ENCODE data around the gene GPX4.

GPX4 gene

DNA sequence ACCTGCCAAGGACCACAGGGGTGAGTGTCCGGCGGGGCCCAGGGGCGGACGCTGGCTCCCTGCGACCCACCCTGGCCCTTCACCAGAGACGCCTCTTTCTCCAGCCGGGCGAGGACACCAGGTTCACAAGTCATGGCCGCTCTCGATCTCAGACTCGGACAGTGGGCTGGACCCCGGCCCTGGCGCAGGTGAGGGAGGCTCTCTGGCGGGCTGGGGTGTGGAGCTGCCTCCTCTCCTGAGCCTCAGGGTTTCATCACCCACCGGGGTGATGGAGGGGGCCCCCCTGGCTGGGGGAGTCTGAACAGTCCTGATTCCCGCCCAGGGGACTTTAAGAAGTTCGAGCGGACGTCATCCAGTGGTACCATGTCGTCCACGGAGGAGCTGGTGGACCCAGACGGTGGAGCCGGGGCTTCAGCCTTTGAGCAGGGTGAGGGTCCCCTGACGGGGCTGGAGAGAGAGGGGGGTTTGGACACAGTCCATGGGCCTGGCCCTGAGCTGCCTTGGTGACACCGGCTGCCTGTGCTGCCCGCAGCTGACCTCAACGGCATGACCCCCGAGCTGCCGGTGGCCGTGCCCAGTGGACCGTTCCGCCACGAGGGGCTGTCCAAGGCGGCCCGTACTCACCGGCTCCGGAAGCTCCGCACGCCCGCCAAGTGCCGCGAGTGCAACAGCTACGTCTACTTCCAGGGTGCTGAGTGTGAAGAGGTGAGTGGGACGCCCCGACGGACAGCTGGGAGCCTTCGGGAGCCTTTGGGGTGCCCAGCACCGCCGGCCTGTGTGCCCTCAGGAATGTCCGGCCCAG is 23.2 kb upstream of the GPX4 start:
- no peak overlapping the region for H3K4me2 ChIP-seq (ENCODE audit: insufficient read depth, low read length)
- H3K9ac ChIP-seq (ENCODE audit: low read depth, low read length): no peak overlapping the region
- H3K9me3 ChIP-seq (ENCODE audit: insufficient read depth, low read length, severe bottlenecking): no peaks in the 10 kb centered on the region
- ATAC-seq (ENCODE audit: insufficient read depth, low read depth) (no peak), DNase-seq (no peak)
- H3K27ac ChIP-seq (ENCODE audit: low read length): no peak overlapping the region
- H3K27me3 ChIP-seq (ENCODE audit: insufficient read depth, low read length, poor library complexity): no peaks in the 10 kb centered on the region
- H3K36me3 ChIP-seq (ENCODE audit: insufficient read depth, low read length): peaks cover 79% of the 10 kb centered on the region
- peaks cover 24% of the 10 kb centered on the region for H4K20me1 ChIP-seq (ENCODE audit: insufficient read depth, low read length)
- peaks cover 7% of the 10 kb centered on the region; the same call in 1 of the 2 replicates for H3K79me2 ChIP-seq (ENCODE audit: insufficient read depth, low read length)
- no peak overlapping the region for H3K4me3 ChIP-seq (ENCODE audit: low read depth in 1 of 2, low read length in 2 of 2)
- H2AFZ ChIP-seq (ENCODE audit: low read depth, low read length): no peak overlapping the region
- no peak for TF ChIP-seq EZH2 (IDR thresholded peaks at IDR 0.05; ENCODE audit: borderline replicate concordance, low read depth, low read length, severe bottlenecking)
- TF ChIP-seq, protein P1, sequence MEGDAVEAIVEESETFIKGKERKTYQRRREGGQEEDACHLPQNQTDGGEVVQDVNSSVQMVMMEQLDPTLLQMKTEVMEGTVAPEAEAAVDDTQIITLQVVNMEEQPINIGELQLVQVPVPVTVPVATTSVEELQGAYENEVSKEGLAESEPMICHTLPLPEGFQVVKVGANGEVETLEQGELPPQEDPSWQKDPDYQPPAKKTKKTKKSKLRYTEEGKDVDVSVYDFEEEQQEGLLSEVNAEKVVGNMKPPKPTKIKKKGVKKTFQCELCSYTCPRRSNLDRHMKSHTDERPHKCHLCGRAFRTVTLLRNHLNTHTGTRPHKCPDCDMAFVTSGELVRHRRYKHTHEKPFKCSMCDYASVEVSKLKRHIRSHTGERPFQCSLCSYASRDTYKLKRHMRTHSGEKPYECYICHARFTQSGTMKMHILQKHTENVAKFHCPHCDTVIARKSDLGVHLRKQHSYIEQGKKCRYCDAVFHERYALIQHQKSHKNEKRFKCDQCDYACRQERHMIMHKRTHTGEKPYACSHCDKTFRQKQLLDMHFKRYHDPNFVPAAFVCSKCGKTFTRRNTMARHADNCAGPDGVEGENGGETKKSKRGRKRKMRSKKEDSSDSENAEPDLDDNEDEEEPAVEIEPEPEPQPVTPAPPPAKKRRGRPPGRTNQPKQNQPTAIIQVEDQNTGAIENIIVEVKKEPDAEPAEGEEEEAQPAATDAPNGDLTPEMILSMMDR (IDR thresholded peaks at IDR 0.05; ENCODE audit: borderline replicate concordance, extremely low read depth, low read length, poor library complexity, severe bottlenecking): no peak
- peaks cover 24% of the 10 kb centered on the region for H3K4me1 ChIP-seq (ENCODE audit: insufficient read depth, low read length)

GRCh38 chr19:1081301-1082164 is 22.3 kb upstream of the GPX4 start:
- no peak overlapping the region for H3K27ac ChIP-seq (ENCODE audit: low read length)
- peaks cover 82% of the 10 kb centered on the region for H3K36me3 ChIP-seq (ENCODE audit: insufficient read depth, low read length)
- H2AFZ ChIP-seq (ENCODE audit: low read depth, low read length): no peak overlapping the region
- H3K9ac ChIP-seq (ENCODE audit: low read depth, low read length): no peak overlapping the region
- no peaks in the 10 kb centered on the region for H3K27me3 ChIP-seq (ENCODE audit: insufficient read depth, low read length, poor library complexity)
- TF ChIP-seq, protein P1 (IDR thresholded peaks at IDR 0.05; ENCODE audit: borderline replicate concordance, extremely low read depth, low read length, poor library complexity, severe bottlenecking): no peak
- no peak for TF ChIP-seq EZH2 (IDR thresholded peaks at IDR 0.05; ENCODE audit: borderline replicate concordance, low read depth, low read length, severe bottlenecking)
- peaks cover 14% of the 10 kb centered on the region for H3K4me1 ChIP-seq (ENCODE audit: insufficient read depth, low read length)
- H3K79me2 ChIP-seq (ENCODE audit: insufficient read depth, low read length): 0 out of 2 replicates have a peak, but pooled peaks cover 4% of the 10 kb centered on the region
- no peak overlapping the region for H3K4me3 ChIP-seq (ENCODE audit: low read depth in 1 of 2, low read length in 2 of 2)
- no peak for DNase-seq
- no peak overlapping the region for H3K4me2 ChIP-seq (ENCODE audit: insufficient read depth, low read length)
- no peaks in the 10 kb centered on the region for H3K9me3 ChIP-seq (ENCODE audit: insufficient read depth, low read length, severe bottlenecking)
- peaks cover 27% of the 10 kb centered on the region for H4K20me1 ChIP-seq (ENCODE audit: insufficient read depth, low read length)
- no peak for ATAC-seq (ENCODE audit: insufficient read depth, low read depth)

- H3K9ac ChIP-seq (ENCODE audit: low read depth, low read length): no peak overlapping the region
- ATAC-seq (ENCODE audit: insufficient read depth, low read depth) (peak; percentile 49; the same call in 2 of the 3 replicates), DNase-seq (peak; percentile 58)
- no peaks in the 10 kb centered on the region for H3K9me3 ChIP-seq (ENCODE audit: insufficient read depth, low read length, severe bottlenecking)
- H3K27me3 ChIP-seq (ENCODE audit: insufficient read depth, low read length, poor library complexity): no peaks in the 10 kb centered on the region
- peaks cover 6% of the 10 kb centered on the region for H3K4me1 ChIP-seq (ENCODE audit: insufficient read depth, low read length)
- H3K27ac ChIP-seq (ENCODE audit: low read length): no peak overlapping the region
- peaks cover 88% of the 10 kb centered on the region for H3K36me3 ChIP-seq (ENCODE audit: insufficient read depth, low read length)
- no peak overlapping the region for H3K4me3 ChIP-seq (ENCODE audit: low read depth in 1 of 2, low read length in 2 of 2)
- TF ChIP-seq EZH2 (IDR thresholded peaks at IDR 0.05; ENCODE audit: borderline replicate concordance, low read depth, low read length, severe bottlenecking): no peak
- TF ChIP-seq, protein P1 (IDR thresholded peaks at IDR 0.05; ENCODE audit: borderline replicate concordance, extremely low read depth, low read length, poor library complexity, severe bottlenecking): no peak
- no peak overlapping the region for H2AFZ ChIP-seq (ENCODE audit: low read depth, low read length)
- H4K20me1 ChIP-seq (ENCODE audit: insufficient read depth, low read length): peaks cover 31% of the 10 kb centered on the region
- 0 out of 2 replicates have a peak, but pooled peaks cover 4% of the 10 kb centered on the region for H3K79me2 ChIP-seq (ENCODE audit: insufficient read depth, low read length)
- H3K4me2 ChIP-seq (ENCODE audit: insufficient read depth, low read length): no peak overlapping the region
Measured at GRCh38 chr19:1082165-1082927, 21.4 kb upstream of the GPX4 start.
